Measurements from ENCODE around the gene DDX52.
"Not testable (repeated sequence)": the region's sequence is repeated elsewhere in the genome, so short reads cannot be mapped to it uniquely, and the experiment has no call there.

Gene DDX52

DNA sequence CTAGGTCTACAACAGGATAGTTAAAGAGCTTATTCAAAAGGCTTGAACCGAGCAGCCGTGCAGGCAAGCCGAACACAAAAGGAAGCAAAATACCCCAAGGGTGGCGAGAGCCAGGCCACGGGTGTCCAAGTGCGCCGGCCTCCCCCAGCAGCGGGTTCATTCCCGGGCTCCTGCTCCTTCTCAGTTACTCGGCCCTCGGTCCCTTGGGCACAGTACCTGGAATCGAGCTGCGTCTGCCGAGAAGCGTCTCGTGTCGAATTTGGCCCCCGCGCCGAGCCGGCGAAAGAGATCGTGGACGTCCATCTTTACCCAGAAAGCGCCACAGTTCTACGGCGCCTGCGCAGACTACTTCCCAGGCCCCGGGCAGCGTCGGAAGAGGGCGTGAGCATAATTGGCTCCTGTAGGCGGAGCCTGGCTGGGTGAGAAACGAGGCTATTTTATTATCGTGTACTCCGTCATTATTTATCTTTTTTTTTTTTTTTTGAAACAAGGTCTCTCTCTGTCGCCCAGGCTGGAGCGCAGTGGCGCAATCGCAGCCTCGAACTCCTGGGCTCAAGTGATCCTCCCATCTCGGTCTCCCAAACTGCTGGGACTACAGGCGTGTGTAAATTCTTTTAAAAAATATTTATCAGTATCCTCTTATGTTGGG, at the start of gene DDX52:
DDX52 (minus strand) TSS at position 329 of the 649 bp plus-strand sequence; CDS start at position 303, 26 bp downstream.
- DNase-seq (ENCODE audit: extremely low spot score) = peak; percentile 88
- ChIA-PET CTCF (interaction anchor here (1.5 kb wide), 1 partner anchor 173 kb away, joined by 4 read pairs; no protein-coding TSS in a partner anchor), POLR2A (interaction anchor here (0.7 kb wide), 1 partner anchor 485 kb away, joined by 3 read pairs; no protein-coding TSS in a partner anchor)
- peak; percentile 95 for TF ChIP-seq ZNF384 (IDR thresholded peaks at IDR 0.05)
- TF ChIP-seq FOXM1 (IDR thresholded peaks at IDR 0.05; ENCODE audit: borderline replicate concordance) = no peak
- TF ChIP-seq PKNOX1 (IDR thresholded peaks at IDR 0.05) = peak; percentile 50

GRCh38 chr17:37691807-37692206, 48.6 kb upstream of the DDX52 start:
- TF ChIP-seq L3MBTL2 (conservative IDR thresholded peaks at IDR 0.05) (no peak), SUZ12 (IDR thresholded peaks at IDR 0.05) (no peak), ARNT (IDR thresholded peaks at IDR 0.05) (no peak), LEF1 (IDR thresholded peaks at IDR 0.05; ENCODE audit: borderline replicate concordance) (no peak), BHLHE40 (IDR thresholded peaks at IDR 0.05; ENCODE audit: borderline replicate concordance) (no peak), FOXA1 (IDR thresholded peaks at IDR 0.05) (no peak), NFRKB (IDR thresholded peaks at IDR 0.05) (no peak), TARDBP (IDR thresholded peaks at IDR 0.05) (no peak), ZNF384 (IDR thresholded peaks at IDR 0.05) (no peak), PKNOX1 (IDR thresholded peaks at IDR 0.05) (no peak), SP1 (IDR thresholded peaks at IDR 0.05) (no peak), FOXK2 (IDR thresholded peaks at IDR 0.05) (no peak), CTBP1 (IDR thresholded peaks at IDR 0.05; ENCODE audit: borderline replicate concordance) (no peak), HDGF (IDR thresholded peaks at IDR 0.05; ENCODE audit: borderline replicate concordance) (no peak), FOXM1 (IDR thresholded peaks at IDR 0.05; ENCODE audit: borderline replicate concordance) (no peak), ELF4 (IDR thresholded peaks at IDR 0.05) (no peak)
- DNase-seq (ENCODE audit: extremely low spot score) = no peak
- CTCF ChIA-PET = no interaction called here
- POLR2A ChIA-PET = no interaction called here

- DNase-seq (ENCODE audit: extremely low spot score) = no peak
- ChIA-PET CTCF (no interaction called here), POLR2A (no interaction called here)
- TF ChIP-seq BHLHE40 (IDR thresholded peaks at IDR 0.05; ENCODE audit: borderline replicate concordance) (no peak), TARDBP (IDR thresholded peaks at IDR 0.05) (no peak), FOXA1 (IDR thresholded peaks at IDR 0.05) (no peak), FOXK2 (IDR thresholded peaks at IDR 0.05) (no peak), NFRKB (IDR thresholded peaks at IDR 0.05) (no peak), ELF4 (IDR thresholded peaks at IDR 0.05) (no peak), L3MBTL2 (conservative IDR thresholded peaks at IDR 0.05) (no peak)
Measured at GRCh38 chr17:37689317-37689716, 46.1 kb upstream of the DDX52 start.

GRCh38 chr17:37683454-37683984, 40.3 kb upstream of the DDX52 start:
- POLR2A ChIA-PET = no interaction called here
- TF ChIP-seq SP1 (IDR thresholded peaks at IDR 0.05) (no peak), CTBP1 (IDR thresholded peaks at IDR 0.05; ENCODE audit: borderline replicate concordance) (no peak), LEF1 (IDR thresholded peaks at IDR 0.05; ENCODE audit: borderline replicate concordance) (no peak), FOXK2 (IDR thresholded peaks at IDR 0.05) (no peak), L3MBTL2 (conservative IDR thresholded peaks at IDR 0.05) (no peak), PKNOX1 (IDR thresholded peaks at IDR 0.05) (no peak), BHLHE40 (IDR thresholded peaks at IDR 0.05; ENCODE audit: borderline replicate concordance) (no peak), ELF4 (IDR thresholded peaks at IDR 0.05) (no peak), TARDBP (IDR thresholded peaks at IDR 0.05) (no peak), ZNF384 (IDR thresholded peaks at IDR 0.05) (no peak), FOXM1 (IDR thresholded peaks at IDR 0.05; ENCODE audit: borderline replicate concordance) (no peak), ARNT (IDR thresholded peaks at IDR 0.05) (no peak), SUZ12 (IDR thresholded peaks at IDR 0.05) (no peak), FOXA1 (IDR thresholded peaks at IDR 0.05) (no peak), HDGF (IDR thresholded peaks at IDR 0.05; ENCODE audit: borderline replicate concordance) (no peak), NFRKB (IDR thresholded peaks at IDR 0.05) (no peak)
- DNase-seq (ENCODE audit: extremely low spot score) = no peak
- CTCF ChIA-PET = no interaction called here

DNA sequence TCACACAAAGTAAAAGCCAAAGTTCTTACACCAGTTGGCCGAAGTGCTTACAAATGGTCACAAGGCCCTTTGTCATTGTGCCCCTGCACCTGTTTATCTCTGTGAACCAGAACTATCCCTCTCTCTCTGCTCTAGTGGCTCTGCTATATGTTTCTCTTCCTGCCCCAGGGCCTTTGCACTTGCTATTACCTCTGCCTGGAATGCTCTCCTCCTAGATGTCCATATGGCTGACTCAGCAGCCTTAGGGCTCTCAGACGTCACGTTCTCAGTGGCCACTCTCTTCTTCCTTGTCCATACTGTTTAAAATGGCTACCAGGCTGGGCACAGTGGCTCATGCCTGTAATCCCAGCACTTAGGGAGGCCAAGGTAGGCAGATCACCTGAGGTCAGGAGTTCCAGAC, 38.8 kb upstream of the DDX52 start:
- TF ChIP-seq HDGF (IDR thresholded peaks at IDR 0.05; ENCODE audit: borderline replicate concordance) (no peak), ELF4 (IDR thresholded peaks at IDR 0.05) (no peak), ARNT (IDR thresholded peaks at IDR 0.05) (no peak), CTBP1 (IDR thresholded peaks at IDR 0.05; ENCODE audit: borderline replicate concordance) (no peak), TARDBP (IDR thresholded peaks at IDR 0.05) (no peak), NFRKB (IDR thresholded peaks at IDR 0.05) (no peak), PKNOX1 (IDR thresholded peaks at IDR 0.05) (no peak), FOXM1 (IDR thresholded peaks at IDR 0.05; ENCODE audit: borderline replicate concordance) (no peak), BHLHE40 (IDR thresholded peaks at IDR 0.05; ENCODE audit: borderline replicate concordance) (no peak), SUZ12 (IDR thresholded peaks at IDR 0.05) (no peak), SP1 (IDR thresholded peaks at IDR 0.05) (no peak), LEF1 (IDR thresholded peaks at IDR 0.05; ENCODE audit: borderline replicate concordance) (no peak), FOXA1 (IDR thresholded peaks at IDR 0.05) (no peak), ZNF384 (IDR thresholded peaks at IDR 0.05) (no peak), FOXK2 (IDR thresholded peaks at IDR 0.05) (no peak), L3MBTL2 (conservative IDR thresholded peaks at IDR 0.05) (no peak)
- POLR2A ChIA-PET = no interaction called here
- DNase-seq (ENCODE audit: extremely low spot score) = no peak
- CTCF ChIA-PET = no interaction called here

GRCh38 chr17:37679995-37680394, 36.7 kb upstream of the DDX52 start:
- POLR2A ChIA-PET; CTCF ChIA-PET; DNase-seq (ENCODE audit: extremely low spot score): not testable (repeated sequence)

All from HEK293T (cell line).